Measurements from ENCODE around the gene ABCA2.

Gene ABCA2

DNA sequence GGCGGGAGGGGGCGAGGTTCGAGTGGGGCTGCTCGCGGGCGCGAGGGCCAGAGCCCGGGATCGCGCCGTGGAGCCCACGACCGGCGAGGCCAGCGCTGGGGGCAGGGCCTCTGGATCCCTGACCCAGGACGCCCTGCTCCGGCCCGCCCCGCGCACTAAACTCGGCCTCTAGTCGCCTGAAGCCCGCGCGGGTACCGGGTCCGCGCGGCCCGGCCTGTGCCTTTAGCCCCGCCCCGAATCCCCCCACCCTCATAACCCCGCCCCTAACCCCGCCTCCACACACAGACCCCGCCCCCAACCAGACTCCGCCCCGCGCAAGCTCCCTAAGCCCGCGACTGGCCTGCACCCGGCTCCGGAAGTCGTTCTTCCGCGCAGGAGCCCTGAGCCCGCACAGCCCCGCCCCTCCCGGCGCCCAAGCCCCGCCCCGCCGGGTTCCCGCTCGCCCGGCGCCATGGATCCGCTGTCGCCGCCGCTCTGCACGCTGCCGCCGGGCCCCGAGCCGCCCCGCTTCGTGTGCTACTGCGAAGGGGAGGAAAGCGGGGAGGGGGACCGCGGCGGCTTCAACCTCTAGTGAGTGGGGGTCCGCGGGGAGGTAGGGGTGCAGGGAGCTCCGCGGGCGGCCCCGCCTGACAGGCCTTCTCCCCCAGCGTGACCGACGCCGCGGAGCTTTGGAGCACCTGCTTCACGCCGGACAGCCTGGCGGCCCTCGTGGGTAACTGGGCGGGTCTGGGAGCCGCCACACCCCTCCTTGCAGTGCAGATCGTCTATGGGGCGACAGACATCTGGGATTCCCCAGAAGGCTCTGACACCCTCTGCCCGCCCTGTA is 35.8 kb downstream of the ABCA2 start, which contains the start of gene PAXX:
TSS of gene PAXX (plus strand) at position 430 of the 826 bp plus-strand sequence. CDS start at position 452, 22 bp downstream.
- H3K4me3 ChIP-seq (ENCODE audit: low read depth, low read length) = peak within 1 kb of the TSS; percentile 72
- CTCF ChIA-PET = interaction anchor here (0.6 to 4.9 kb wide), 8 partner anchors 12 to 75 kb away, joined by 3 to 34 read pairs (median 4); partner anchors contain the start of genes FBXW5 and NPDC1
- TF ChIP-seq, protein P1, sequence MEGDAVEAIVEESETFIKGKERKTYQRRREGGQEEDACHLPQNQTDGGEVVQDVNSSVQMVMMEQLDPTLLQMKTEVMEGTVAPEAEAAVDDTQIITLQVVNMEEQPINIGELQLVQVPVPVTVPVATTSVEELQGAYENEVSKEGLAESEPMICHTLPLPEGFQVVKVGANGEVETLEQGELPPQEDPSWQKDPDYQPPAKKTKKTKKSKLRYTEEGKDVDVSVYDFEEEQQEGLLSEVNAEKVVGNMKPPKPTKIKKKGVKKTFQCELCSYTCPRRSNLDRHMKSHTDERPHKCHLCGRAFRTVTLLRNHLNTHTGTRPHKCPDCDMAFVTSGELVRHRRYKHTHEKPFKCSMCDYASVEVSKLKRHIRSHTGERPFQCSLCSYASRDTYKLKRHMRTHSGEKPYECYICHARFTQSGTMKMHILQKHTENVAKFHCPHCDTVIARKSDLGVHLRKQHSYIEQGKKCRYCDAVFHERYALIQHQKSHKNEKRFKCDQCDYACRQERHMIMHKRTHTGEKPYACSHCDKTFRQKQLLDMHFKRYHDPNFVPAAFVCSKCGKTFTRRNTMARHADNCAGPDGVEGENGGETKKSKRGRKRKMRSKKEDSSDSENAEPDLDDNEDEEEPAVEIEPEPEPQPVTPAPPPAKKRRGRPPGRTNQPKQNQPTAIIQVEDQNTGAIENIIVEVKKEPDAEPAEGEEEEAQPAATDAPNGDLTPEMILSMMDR (IDR thresholded peaks at IDR 0.05; ENCODE audit: insufficient read depth, low read length, missing control alignments) = no peak
- no peak for DNase-seq (ENCODE audit: low read depth, low spot score)
- POLR2A ChIA-PET = interaction anchor here (0.6 kb wide), 1 partner anchor 21 kb away, joined by 3 read pairs; no protein-coding TSS in a partner anchor

DNA sequence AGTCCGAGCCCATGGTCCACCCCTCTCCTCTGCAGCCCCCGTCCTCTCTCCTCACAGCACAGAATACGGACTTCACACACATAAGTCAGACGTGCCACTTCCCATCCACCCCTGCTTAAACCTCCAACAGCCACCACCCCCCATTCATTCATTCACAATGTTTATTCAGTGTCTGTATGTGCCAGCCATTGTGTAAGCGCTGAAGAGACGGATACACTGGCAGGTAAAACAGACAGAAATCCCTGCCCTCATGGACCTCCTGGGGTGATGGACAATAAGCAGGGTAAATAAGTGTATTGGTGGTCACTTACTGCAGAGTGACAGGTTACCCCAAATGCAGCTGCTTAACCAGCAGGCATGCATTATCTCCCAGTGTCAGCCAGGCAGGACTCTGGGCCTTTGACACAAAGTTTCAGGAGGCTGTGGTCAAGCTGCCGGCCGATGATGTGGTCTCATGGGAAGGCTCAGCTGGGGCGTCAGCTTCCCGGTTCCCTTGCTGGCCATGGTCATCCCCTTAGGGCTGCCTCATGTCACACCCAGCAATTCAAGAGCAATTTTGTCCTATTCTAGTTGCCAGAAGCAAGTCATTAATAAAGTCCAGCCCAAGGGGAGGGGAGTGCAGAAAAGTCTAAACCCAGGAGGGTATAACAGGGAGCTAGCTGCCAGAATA is 37.7 kb downstream of the ABCA2 start:
- H3K4me3 ChIP-seq (ENCODE audit: low read depth, low read length) = no peak overlapping the region
- CTCF ChIA-PET = interaction anchor here (0.7 to 4.9 kb wide), 2 partner anchors 39 to 42 kb away, joined by 3 to 34 read pairs; no protein-coding TSS in a partner anchor
- TF ChIP-seq, protein P1 (IDR thresholded peaks at IDR 0.05; ENCODE audit: insufficient read depth, low read length, missing control alignments) = no peak
- DNase-seq (ENCODE audit: low read depth, low spot score) = no peak
- POLR2A ChIA-PET = no interaction called here

- no peak for DNase-seq (ENCODE audit: low read depth, low spot score)
- H3K4me3 ChIP-seq (ENCODE audit: low read depth, low read length) = no peak overlapping the region
- CTCF ChIA-PET = interaction anchor here (1.1 kb wide), 1 partner anchor 41 kb away, joined by 3 read pairs; no protein-coding TSS in a partner anchor
- TF ChIP-seq, protein P1 (IDR thresholded peaks at IDR 0.05; ENCODE audit: insufficient read depth, low read length, missing control alignments) = no peak
- POLR2A ChIA-PET = no interaction called here
Measured at GRCh38 chr9:136988872-136989271, 39.2 kb downstream of the ABCA2 start.

- ChIA-PET POLR2A (no interaction called here), CTCF (no interaction called here)
- DNase-seq (ENCODE audit: low read depth, low spot score) = no peak
- no peak overlapping the region for H3K4me3 ChIP-seq (ENCODE audit: low read depth, low read length)
- TF ChIP-seq, protein P1 (IDR thresholded peaks at IDR 0.05; ENCODE audit: insufficient read depth, low read length, missing control alignments) = no peak
Measured at GRCh38 chr9:136985853-136986252, 42.2 kb downstream of the ABCA2 start.

DNA sequence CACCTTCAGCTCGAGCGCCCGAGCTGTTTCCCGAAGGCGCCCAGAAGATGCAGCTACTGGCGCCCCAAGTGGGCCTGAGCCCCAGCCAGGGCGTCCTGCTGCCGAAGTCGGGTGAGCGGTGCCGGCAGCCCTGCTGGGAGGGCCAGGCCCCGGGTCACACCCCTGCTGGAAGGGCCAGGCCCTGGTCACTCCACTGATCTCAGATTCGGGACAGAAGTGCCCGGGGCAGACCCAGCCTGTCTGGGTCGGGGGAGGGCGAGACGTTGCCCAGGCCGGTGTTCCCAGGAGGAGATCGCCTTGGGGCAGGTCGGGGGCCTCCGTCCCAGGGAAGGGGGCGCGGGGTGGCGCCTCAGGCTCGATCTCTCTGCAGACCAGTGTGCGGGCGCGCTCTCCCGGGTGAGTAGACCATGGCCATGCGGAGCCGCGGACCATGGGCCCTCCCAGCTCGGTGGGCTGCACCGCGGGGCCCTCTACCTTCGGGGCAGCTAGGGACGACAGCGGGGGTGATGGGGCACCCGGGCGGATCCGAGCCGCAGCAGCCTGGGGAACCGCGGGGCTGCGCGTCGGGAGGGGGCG is 42.9 kb downstream of the ABCA2 start:
- H3K4me3 ChIP-seq (ENCODE audit: low read depth, low read length) = no peak overlapping the region
- no peak for DNase-seq (ENCODE audit: low read depth, low spot score)
- ChIA-PET CTCF (no interaction called here), POLR2A (no interaction called here)
- TF ChIP-seq, protein P1 (IDR thresholded peaks at IDR 0.05; ENCODE audit: insufficient read depth, low read length, missing control alignments) = no peak
